H1 (cell line): Measurements from ENCODE around the gene CCDC141. TPM values are rescaled to one million over a fixed set of nuclear protein-coding genes. Genes with fewer than 3 reads are reported as not detected.

ENCODE experiments used
- CHD7 ChIP-seq: fragments of 300-600 bp; sonication (generic); IDR thresholded peaks from 2 replicates; pipeline ENCODE4 v1.7.1; 2012; ENCODE audit warnings: low read length, moderate library complexity, mild to moderate bottlenecking, inconsistent platforms; ENCODE audit not compliant: insufficient replicate concordance
- polyA plus RNA-seq, 7 experiments: library from polyadenylated mRNA; depleted of rRNA in 3 of 7; stranded (reverse) in 5 of 7; unstranded in 2 of 7; fragments of >200 nt in 5 of 7; fragments of 200-250 nt in 2 of 7; gene quantifications; 1 replicate in 5 of 7; 2 replicates in 1 of 7; 4 replicates in 1 of 7; pipeline versions ENCODE4 v1.2.1 to v1.2.3, GENCODE V29; 2011 to 2013; ENCODE audit warnings: missing spikeins in 2 of 7, mixed read lengths in 2 of 7
- total RNA-seq: library from RNA; stranded (reverse); fragmentation: NEBNext Ultra II Directional; extraction: Animal tissue kit (Norgen Biotek cat#: 25700); gene quantifications from 2 replicates; pipeline ENCODE4 v1.2.1, GENCODE V29; 2021

CCDC141 gene
- total and polyA plus RNA-seq, 2 of the 8 experiments (the other 6 are each of a cell fraction or from before 2014, with no cell fraction given): 0.56 to 21.6 TPM

GRCh38 chr2:178895872-178896271 is 154.1 kb downstream of the CCDC141 start (continued):
- no peak for TF ChIP-seq CHD7
